Ascending aorta (tissue), 2 donors: ENCODE measurements around the gene ANKHD1. TPM values are rescaled to one million over a fixed set of nuclear protein-coding genes. Genes with fewer than 3 reads are reported as not detected.

Experiments
- DNase-seq, 2 donors: peaks; one replicate each; pipeline ENCODE4 v3.0.0-alpha.2; 2019; ENCODE audit warnings: low spot score in 2 of 2
- H3K27ac ChIP-seq, 2 donors: fragments of 200-600 bp; sonication (generic); one replicate each; pipeline ENCODE4 v1.5.1; 2016 to 2017; ENCODE audit warnings: mild to moderate bottlenecking in 1 of 2
- H3K27me3 ChIP-seq: fragments of 200-600 bp; sonication (generic); one replicate; pipeline ENCODE4 v1.5.1; 2017
- H3K36me3 ChIP-seq, 2 donors: fragments of 200-600 bp; sonication (generic); one replicate each; pipeline ENCODE4 v1.5.1; 2016
- H3K4me1 ChIP-seq, 2 donors: fragments of 200-600 bp; sonication (generic); one replicate each; pipeline ENCODE4 v1.5.1; 2016 to 2017; ENCODE audit warnings: mild to moderate bottlenecking in 1 of 2
- H3K4me3 ChIP-seq, 2 donors: fragments of 200-600 bp; sonication (generic); one replicate each; pipeline ENCODE4 v1.5.1; 2016 to 2017; ENCODE audit warnings: mild to moderate bottlenecking in 1 of 2
- H3K9me3 ChIP-seq, 2 donors: fragments of 200-600 bp; sonication (generic); one replicate each; pipeline ENCODE4 v1.5.1; 2016
- CTCF ChIP-seq, 3 experiments: fragments of 200-600 bp in 2 of 3; fragments of 450-650 bp in 1 of 3; sonication (generic) in 2 of 3; IDR thresholded peaks; one replicate each; pipeline ENCODE4 v1.5.1; 2016 to 2019; ENCODE audit warnings: antibody characterized with exemption in 3 of 3, mild to moderate bottlenecking in 1 of 3, moderate library complexity in 1 of 3
- intact Hi-C: fragments of 100-400 bp; cut with DNase I; formaldehyde crosslinking; loops from one replicate; pipeline ENCODE4 v1.15.1; 2023
- total RNA-seq: library from RNA; depleted of rRNA; stranded (reverse); fragments of >200 nt; gene quantifications from one replicate; pipeline ENCODE4 v1.1.0, GENCODE V29; 2016

ANKHD1 gene
- total RNA-seq, 1 donor from 2014 or later = 73.4 TPM

- H3K27ac ChIP-seq = no peak within 1 kb of the TSS
- intact Hi-C loops = no loop called here
- no peaks in the 10 kb centered on the region for H3K27me3 ChIP-seq
- DNase-seq = no peak
- TF ChIP-seq CTCF (IDR thresholded peaks at IDR 0.05) = no peak
- H3K4me1 ChIP-seq = peaks cover 0 to 7% of the 10 kb centered on the region in 2 donors
- no peaks in the 10 kb centered on the region for H3K9me3 ChIP-seq
- no peak within 1 kb of the TSS for H3K4me3 ChIP-seq
- H3K36me3 ChIP-seq = no peaks in the 10 kb centered on the region
Measured at GRCh38 chr5:140360101-140360500, 41.5 kb upstream of the ANKHD1 start, which contains the start of gene SLC4A9. Gene SLC4A9 (plus strand): TSS chr5:140360194. CDS start chr5:140360237, 43 bp downstream.

DNA sequence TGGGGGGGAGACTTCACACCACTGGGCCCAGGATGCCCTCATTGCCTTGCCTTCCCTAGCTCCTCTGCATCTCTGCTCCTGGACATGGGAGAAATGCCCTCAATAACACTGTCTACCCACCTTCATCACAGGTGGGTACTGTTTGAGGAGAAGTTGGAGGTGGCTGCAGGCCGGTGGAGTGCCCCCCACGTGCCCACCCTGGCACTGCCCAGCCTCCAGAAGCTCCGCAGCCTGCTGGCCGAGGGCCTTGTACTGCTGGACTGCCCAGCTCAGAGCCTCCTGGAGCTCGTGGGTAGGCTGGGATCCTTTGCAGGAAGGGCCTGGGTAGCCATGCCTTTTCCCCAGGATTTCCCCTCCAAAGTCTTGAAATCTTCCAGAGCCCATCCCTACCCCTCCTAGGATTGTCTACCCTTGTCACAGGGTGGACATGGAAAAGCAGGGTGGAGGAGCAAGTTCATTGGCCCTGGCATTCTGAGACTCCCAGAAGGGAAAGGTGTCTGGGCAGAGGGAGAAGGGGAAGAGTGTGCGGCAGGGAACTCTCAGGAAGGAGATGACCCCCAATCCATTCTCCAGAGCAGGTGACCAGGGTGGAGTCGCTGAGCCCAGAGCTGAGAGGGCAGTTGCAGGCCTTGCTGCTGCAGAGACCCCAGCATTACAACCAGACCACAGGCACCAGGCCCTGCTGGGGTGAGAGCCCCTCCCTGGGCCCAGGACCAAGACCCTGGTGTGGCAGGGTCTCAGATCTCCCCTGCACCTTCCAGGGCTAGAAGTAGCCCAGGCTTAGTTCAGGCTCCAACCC, 40.8 kb upstream of the ANKHD1 start:
- no peaks in the 10 kb centered on the region for H3K27me3 ChIP-seq
- no peak overlapping the region for H3K4me3 ChIP-seq
- H3K9me3 ChIP-seq = no peaks in the 10 kb centered on the region
- no peaks in the 10 kb centered on the region for H3K36me3 ChIP-seq
- no peak overlapping the region for H3K27ac ChIP-seq
- intact Hi-C loops = no loop called here
- DNase-seq = peak in 1 of 2 donors; percentile 42
- no peak for TF ChIP-seq CTCF (IDR thresholded peaks at IDR 0.05)
- peaks cover 0 to 7% of the 10 kb centered on the region in 2 donors for H3K4me1 ChIP-seq

- no peaks in the 10 kb centered on the region for H3K27me3 ChIP-seq
- TF ChIP-seq CTCF (IDR thresholded peaks at IDR 0.05) = no peak
- H3K9me3 ChIP-seq = no peaks in the 10 kb centered on the region
- no peaks in the 10 kb centered on the region for H3K36me3 ChIP-seq
- H3K4me1 ChIP-seq = peaks cover 0 to 7% of the 10 kb centered on the region in 2 donors
- H3K27ac ChIP-seq = no peak overlapping the region
- no peak overlapping the region for H3K4me3 ChIP-seq
- peak in 1 of 2 donors; percentile 19 for DNase-seq
- intact Hi-C loops = no loop called here
Measured at GRCh38 chr5:140361901-140362300, 39.7 kb upstream of the ANKHD1 start.

DNA sequence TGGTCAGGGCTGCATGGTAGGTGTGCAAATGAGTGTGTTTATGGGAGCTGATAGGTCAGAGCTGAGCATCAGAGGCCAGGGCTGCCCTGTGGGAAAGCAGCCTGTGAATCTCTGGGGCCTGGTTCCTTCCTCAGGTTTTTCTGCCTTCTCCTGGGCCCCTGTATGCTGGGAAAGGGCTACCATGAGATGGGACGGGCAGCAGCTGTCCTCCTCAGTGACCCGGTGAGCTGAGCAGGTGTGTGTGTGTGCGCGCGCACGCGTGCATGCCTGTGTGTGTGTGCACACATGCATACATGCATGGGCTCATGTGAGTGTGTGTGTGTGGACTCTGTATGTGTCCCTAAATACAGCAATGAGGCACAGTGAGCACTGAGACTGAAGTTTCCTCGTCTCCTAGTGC, 39.3 kb upstream of the ANKHD1 start:
- intact Hi-C loops = no loop called here
- TF ChIP-seq CTCF (IDR thresholded peaks at IDR 0.05) = no peak
- Histone ChIP-seq H3K27ac (no peak overlapping the region), H3K9me3 (no peaks in the 10 kb centered on the region), H3K36me3 (no peaks in the 10 kb centered on the region), H3K4me1 (peaks cover 0 to 5% of the 10 kb centered on the region in 2 donors), H3K4me3 (no peak overlapping the region), H3K27me3 (no peaks in the 10 kb centered on the region)
- DNase-seq = peak in 1 of 2 donors; percentile 27

DNA sequence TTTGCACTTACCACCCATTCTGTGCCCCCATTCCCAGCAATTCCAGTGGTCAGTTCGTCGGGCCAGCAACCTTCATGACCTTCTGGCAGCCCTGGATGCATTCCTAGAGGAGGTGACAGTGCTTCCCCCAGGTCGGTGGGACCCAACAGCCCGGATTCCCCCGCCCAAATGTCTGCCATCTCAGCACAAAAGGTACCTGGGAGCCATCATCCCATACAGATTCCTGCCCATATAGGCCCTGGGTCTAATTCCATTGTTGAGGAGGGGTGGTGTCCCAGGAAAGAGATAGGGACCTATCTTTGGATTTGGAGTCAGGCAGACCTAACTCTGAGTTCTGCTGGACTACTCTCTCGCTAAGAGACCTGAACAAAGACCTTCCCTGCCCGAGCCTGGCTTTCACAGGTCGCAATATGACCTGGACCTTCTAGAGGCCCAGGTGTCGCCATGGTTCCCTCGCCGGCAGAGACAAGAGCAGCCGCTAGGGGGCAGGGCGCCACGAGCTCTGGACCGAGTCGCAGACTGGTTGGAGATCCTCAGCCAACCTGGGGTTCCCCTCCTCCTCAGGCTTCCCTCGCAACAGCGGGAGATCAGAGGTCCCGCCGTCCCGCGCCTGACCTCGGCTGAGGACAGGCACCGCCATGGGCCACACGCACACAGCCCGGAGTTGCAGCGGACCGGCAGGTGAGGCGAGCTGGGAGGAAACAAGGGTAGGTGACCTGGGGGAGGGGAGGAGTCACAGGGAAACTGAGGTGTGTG, 38.6 kb upstream of the ANKHD1 start:
- peak overlapping the region; percentile 14 to 54 for H3K4me3 ChIP-seq
- intact Hi-C loops = no loop called here

More for the DNA sequence above, 38.6 kb upstream of the ANKHD1 start:
- peak; percentile 71 to 94 (median 94) for TF ChIP-seq CTCF (IDR thresholded peaks at IDR 0.05)
- peak in 1 of 2 donors; percentile 77 for DNase-seq
- H3K27me3 ChIP-seq = no peaks in the 10 kb centered on the region
- H3K4me1 ChIP-seq = peaks cover 0 to 3% of the 10 kb centered on the region in 2 donors
- no peaks in the 10 kb centered on the region for H3K36me3 ChIP-seq
- no peak overlapping the region for H3K27ac ChIP-seq
- no peaks in the 10 kb centered on the region for H3K9me3 ChIP-seq
